Gastrocnemius medialis (tissue), 4 donors: ENCODE results near the gene MAP1LC3C. TPM values are rescaled to one million over a fixed set of nuclear protein-coding genes. Genes with fewer than 3 reads are reported as not detected.
"Not testable (repeated sequence)": the region's sequence is repeated elsewhere in the genome, so short reads cannot be mapped to it uniquely, and the experiment has no call there.

Experiments
- ATAC-seq, 2 donors: fragments of 150-250 bp; one replicate each; pipeline ENCODE4 v1.9.1; 2016
- DNase-seq, 2 donors: peaks; one replicate each; pipeline ENCODE4 v3.0.0-alpha.2; 2019
- H3K27ac ChIP-seq, 4 donors: fragments of 200-600 bp; sonication (generic); 1 replicate in 1 of 4; 2 replicates in 3 of 4; pipeline ENCODE4 v1.5.1; 2016 to 2018; ENCODE audit warnings: mild to moderate bottlenecking in 2 of 4, moderate library complexity in 1 of 4
- H3K27me3 ChIP-seq, 3 donors: fragments of 200-600 bp; sonication (generic) in 2 of 3; 1 replicate in 1 of 3; 2 replicates in 2 of 3; pipeline versions ENCODE4 v1.5.1 to v1.6.0; 2016 to 2019; ENCODE audit warnings: mild to moderate bottlenecking in 1 of 3, moderate library complexity in 1 of 3
- H3K36me3 ChIP-seq, 2 donors: fragments of 200-600 bp; sonication (generic) in 1 of 2; one replicate each; pipeline ENCODE4 v1.5.1; 2017 to 2018
- H3K4me1 ChIP-seq, 2 donors: fragments of 200-600 bp; sonication (generic) in 1 of 2; one replicate each; pipeline ENCODE4 v1.5.1; 2016 to 2017; ENCODE audit warnings: mild to moderate bottlenecking in 2 of 2
- H3K4me3 ChIP-seq, 4 donors: fragments of 200-600 bp; sonication (generic) in 3 of 4; 1 replicate in 1 of 4; 2 replicates in 3 of 4; pipeline ENCODE4 v1.5.1; 2016 to 2019; ENCODE audit warnings: mild to moderate bottlenecking in 2 of 4
- H3K9me3 ChIP-seq, 3 donors: fragments of 200-600 bp; sonication (generic) in 2 of 3; 1 replicate in 1 of 3; 2 replicates in 2 of 3; pipeline ENCODE4 v1.5.1; 2016 to 2019
- CTCF ChIP-seq, 5 experiments: fragments of 450-650 bp in 3 of 5; fragments of 200-600 bp in 2 of 5; sonication (generic) in 2 of 5; IDR thresholded peaks in 4 of 5; conservative IDR thresholded peaks in 1 of 5; 1 replicate in 4 of 5; 2 replicates in 1 of 5; pipeline ENCODE4 v1.5.1; 2016 to 2019; ENCODE audit warnings: antibody characterized with exemption in 5 of 5, mild to moderate bottlenecking in 3 of 5, moderate library complexity in 3 of 5
- POLR2A ChIP-seq, 2 donors: fragments of 450-650 bp; IDR thresholded peaks; one replicate each; pipeline ENCODE4 v1.6.1; 2017; ENCODE audit warnings: antibody characterized with exemption in 2 of 2, mild to moderate bottlenecking in 2 of 2, moderate library complexity in 2 of 2
- in situ Hi-C, 4 donors: fragments of 200-750 bp; cut with MboI; loops; one replicate each; pipeline versions ENCODE4 v1.15.0 to v1.8.0; 2017; ENCODE audit warnings: low sequenced_read_pairs in 4 of 4
- intact Hi-C: fragments of 100-400 bp; cut with DNase I; formaldehyde crosslinking; loops from one replicate; pipeline ENCODE4 v1.15.1; 2023; ENCODE audit warnings: low total_unique reads
- total RNA-seq, 4 donors: library from RNA; depleted of rRNA; stranded (reverse); fragments of >200 nt; gene quantifications; one replicate each; pipeline versions ENCODE4 v1.1.0 to v1.2.3, GENCODE V29; 2016

The MAP1LC3C gene
- total RNA-seq, 4 donors from 2014 or later = 1.1 to 31.5 (median 3.5) TPM

GRCh38 chr1:241992734-241993133 lies 6.2 kb downstream of the MAP1LC3C start:
- no peak for DNase-seq
- intact Hi-C loops (loop anchor here (10.0 kb wide), 1 partner anchor 378 kb away; no protein-coding TSS in a partner anchor), in situ Hi-C loops (loop anchor here in 1 of 4 donors (10.0 kb wide), 1 partner anchor 378 kb away; no protein-coding TSS in a partner anchor)

GRCh38 chr1:241990040-241990439 lies 8.9 kb downstream of the MAP1LC3C start:
- Histone ChIP-seq H3K27ac (no peak overlapping the region), H3K4me1 (no peaks in the 10 kb centered on the region), H3K4me3 (no peak overlapping the region), H3K27me3 (no peaks in the 10 kb centered on the region), H3K9me3 (no peaks in the 10 kb centered on the region), H3K36me3 (no peaks in the 10 kb centered on the region)
- intact Hi-C loops = loop anchor here (10.0 kb wide), 1 partner anchor 375 kb away; no protein-coding TSS in a partner anchor
- TF ChIP-seq POLR2A (IDR thresholded peaks at IDR 0.05) = no peak
- no peak for TF ChIP-seq CTCF (IDR thresholded peaks at IDR 0.05 in 4 of 5, conservative IDR thresholded peaks at IDR 0.05 in 1 of 5)
- in situ Hi-C loops = loop anchor here in 1 of 4 donors (10.0 kb wide), 1 partner anchor 375 kb away; no protein-coding TSS in a partner anchor
- ATAC-seq = peak; percentile 83 to 85
- peak; percentile 64 to 76 for DNase-seq

More at GRCh38 chr1:241992734-241993133, 6.2 kb downstream of the MAP1LC3C start:
- H3K27ac ChIP-seq = no peak overlapping the region
- H3K4me1 ChIP-seq = no peaks in the 10 kb centered on the region
- TF ChIP-seq CTCF (IDR thresholded peaks at IDR 0.05 in 4 of 5, conservative IDR thresholded peaks at IDR 0.05 in 1 of 5) (no peak), POLR2A (IDR thresholded peaks at IDR 0.05) (no peak)
- H3K36me3 ChIP-seq = no peaks in the 10 kb centered on the region
- no peaks in the 10 kb centered on the region for H3K9me3 ChIP-seq
- ATAC-seq = no peak
- no peaks in the 10 kb centered on the region for H3K27me3 ChIP-seq
- no peak overlapping the region for H3K4me3 ChIP-seq

DNA sequence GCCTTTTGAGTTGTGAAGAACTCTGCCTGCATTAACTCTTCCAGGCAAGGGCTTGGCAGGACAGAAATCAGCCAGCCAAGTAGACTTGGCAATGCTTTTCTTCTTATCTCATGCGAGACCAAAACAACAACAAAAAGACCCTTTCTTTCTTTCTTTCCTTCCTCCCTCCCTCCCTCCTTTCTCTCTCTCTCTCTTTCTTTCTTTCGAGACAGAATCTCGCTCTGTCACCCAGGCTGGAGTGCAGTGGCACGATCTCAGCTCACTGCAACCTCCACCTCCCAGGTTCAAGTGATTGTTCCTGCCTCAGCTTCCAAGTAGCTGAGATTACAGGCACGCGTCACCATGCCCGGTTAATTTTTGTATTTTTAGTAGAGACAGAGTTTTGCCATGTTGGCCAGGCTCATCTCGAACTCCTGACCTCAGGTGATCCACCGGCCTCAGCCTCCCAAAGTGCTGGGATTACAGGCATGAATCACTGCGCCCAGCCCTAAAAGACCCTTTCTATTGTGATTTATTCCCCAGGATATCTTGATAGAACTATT lies 10.4 kb downstream of the MAP1LC3C start:
- intact Hi-C loops, H3K36me3 ChIP-seq, H3K27ac ChIP-seq, H3K4me3 ChIP-seq, in situ Hi-C loops, ATAC-seq, DNase-seq, H3K9me3 ChIP-seq, H3K4me1 ChIP-seq, H3K27me3 ChIP-seq: not testable (repeated sequence)

DNA sequence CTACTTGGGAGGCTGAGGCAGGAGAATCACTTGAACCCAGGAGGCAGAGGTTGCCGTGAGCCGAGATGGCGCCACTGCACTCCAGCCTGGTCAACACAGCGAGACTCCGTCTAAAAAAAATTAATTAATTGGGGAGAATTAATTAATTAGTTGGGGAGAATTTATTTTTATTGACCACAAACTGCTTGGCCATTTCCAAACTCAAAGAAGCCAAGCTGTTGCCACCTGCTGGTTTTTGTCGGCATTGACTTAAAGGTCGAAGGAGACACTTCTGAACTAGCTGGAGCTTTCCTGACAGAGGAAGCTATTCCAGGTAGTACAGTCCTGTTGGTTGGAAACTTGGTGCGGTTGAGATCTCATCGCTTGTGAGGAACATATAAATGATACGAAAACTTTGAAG lies 13.1 kb downstream of the MAP1LC3C start:
- Histone ChIP-seq H3K36me3 (no peaks in the 10 kb centered on the region), H3K27ac (no peak overlapping the region), H3K27me3 (no peaks in the 10 kb centered on the region), H3K4me1 (no peaks in the 10 kb centered on the region), H3K4me3 (no peak overlapping the region), H3K9me3 (no peaks in the 10 kb centered on the region)
- DNase-seq (no peak), ATAC-seq (no peak)
- TF ChIP-seq CTCF (IDR thresholded peaks at IDR 0.05 in 4 of 5, conservative IDR thresholded peaks at IDR 0.05 in 1 of 5) (no peak), POLR2A (IDR thresholded peaks at IDR 0.05) (no peak)
- intact Hi-C loops (no loop called here), in situ Hi-C loops (no loop called here)

DNA sequence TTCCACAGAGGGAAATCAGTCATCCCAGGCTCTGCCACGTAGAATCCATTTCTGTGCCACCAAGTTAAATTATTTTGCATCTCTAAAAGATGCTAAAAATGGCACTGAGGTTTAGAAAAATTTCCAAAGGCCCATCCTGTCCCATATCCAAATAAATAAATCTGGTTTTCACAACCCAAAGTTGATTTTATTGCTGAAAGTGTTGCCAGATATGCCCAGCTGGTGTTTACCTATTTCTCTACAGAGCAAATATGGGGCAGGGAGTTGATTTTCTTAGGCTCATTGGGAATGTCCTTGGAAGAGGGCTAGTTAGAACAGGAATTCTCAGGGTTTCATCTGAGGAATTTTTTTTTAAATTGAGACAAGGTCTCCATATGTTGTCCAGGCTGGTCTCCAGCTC lies 19.0 kb downstream of the MAP1LC3C start:
- Histone ChIP-seq H3K4me1 (no peaks in the 10 kb centered on the region), H3K36me3 (no peaks in the 10 kb centered on the region), H3K9me3 (no peaks in the 10 kb centered on the region), H3K27me3 (no peaks in the 10 kb centered on the region), H3K4me3 (no peak overlapping the region), H3K27ac (no peak overlapping the region)
- no peak for TF ChIP-seq CTCF (IDR thresholded peaks at IDR 0.05 in 4 of 5, conservative IDR thresholded peaks at IDR 0.05 in 1 of 5)
- no peak for TF ChIP-seq POLR2A (IDR thresholded peaks at IDR 0.05)
- ATAC-seq (no peak), DNase-seq (no peak)
- in situ Hi-C loops (no loop called here), intact Hi-C loops (no loop called here)
